T-cell (primary cell): ENCODE results near the gene MIPOL1. TPM values are rescaled to one million over a fixed set of nuclear protein-coding genes. Genes with fewer than 3 reads are reported as not detected.

Experiments
- ATAC-seq, 4 experiments: fragments of 200-7000 bp in 3 of 4; fragments of 150-1000 bp in 1 of 4; cut with Tn5 transposase; replicated peaks in 1 of 4; 1 replicate in 3 of 4; 2 replicates in 1 of 4; pipeline ENCODE4 v1.10.0; 2021; ENCODE audit warnings: moderate library complexity in 3 of 4, mild to moderate bottlenecking in 2 of 4, moderate number of reproducible peaks in 1 of 4
- CTCF ChIA-PET, 2 donors: fragments of 300-600 bp; sonication (Branson Sonifier 250); formaldehyde crosslinking; loops; one replicate each; lab custom pipeline; 2022; ENCODE audit warnings: antibody characterized with exemption in 2 of 2; lab: Charles Lee
- POLR2A ChIA-PET, 2 donors: fragments of 300-600 bp; sonication (Branson Sonifier 250); formaldehyde crosslinking; loops; one replicate each; lab custom pipeline; 2022; ENCODE audit warnings: antibody characterized with exemption in 2 of 2; lab: Charles Lee
- DNase-seq, 35 experiments: peaks; one replicate each; pipeline versions ENCODE4 v3.0.0 to v3.0.0-alpha.2; 2013 to 2023
- H3K27ac ChIP-seq: one replicate; pipeline ENCODE4 v1.5.1; 2013; ENCODE audit warnings: low read length
- H3K27me3 ChIP-seq, 2 experiments: replicated peaks in 1 of 2; 1 replicate in 1 of 2; 2 replicates in 1 of 2; pipeline versions ENCODE4 v1.6.1 to v1.7.0; 2013; ENCODE audit warnings: low read length in 1 of 2, mixed read lengths in 1 of 2; ENCODE audit not compliant: control insufficient read depth in 2 of 2, insufficient read depth in 2 of 2; ENCODE audit errors: extremely low read depth in 1 of 2
- H3K36me3 ChIP-seq, 2 donors: 1 replicate in 1 of 2; 2 replicates in 1 of 2; pipeline versions ENCODE4 v1.6.1 to v1.7.0; 2013; ENCODE audit warnings: low read length in 1 of 2; ENCODE audit not compliant: control insufficient read depth in 2 of 2, insufficient read depth in 1 of 2; ENCODE audit errors: extremely low read depth in 1 of 2
- H3K4me1 ChIP-seq, 2 experiments: 1 replicate in 1 of 2; 2 replicates in 1 of 2; pipeline versions ENCODE4 v1.6.1 to v1.7.0; 2013; ENCODE audit warnings: low read length in 2 of 2, mixed read lengths in 1 of 2; ENCODE audit not compliant: insufficient read depth in 2 of 2, control insufficient read depth in 1 of 2; ENCODE audit errors: extremely low read depth in 1 of 2
- H3K4me3 ChIP-seq, 2 donors: 1 replicate in 1 of 2; 2 replicates in 1 of 2; pipeline versions ENCODE4 v1.5.1 to v1.7.0; 2013; ENCODE audit warnings: mild to moderate bottlenecking in 2 of 2, low read length in 1 of 2, moderate library complexity in 1 of 2; ENCODE audit not compliant: control insufficient read depth in 1 of 2; ENCODE audit errors: extremely low read depth in 1 of 2
- H3K9me3 ChIP-seq: 2 replicates; pipeline ENCODE4 v1.7.0; 2013
- H3K27ac Mint-ChIP-seq, 2 donors: one replicate each; pipeline ENCODE4 v1.8.0; 2020 to 2021; ENCODE audit warnings: mild to moderate bottlenecking in 2 of 2, mixed read lengths in 2 of 2
- H3K27me3 Mint-ChIP-seq, 2 donors: one replicate each; pipeline ENCODE4 v1.8.0; 2021 to 2022; ENCODE audit warnings: mixed read lengths in 2 of 2
- H3K36me3 Mint-ChIP-seq: one replicate; pipeline ENCODE4 v1.8.0; 2021; ENCODE audit warnings: mixed read lengths
- H3K4me1 Mint-ChIP-seq, 3 donors: one replicate each; pipeline ENCODE4 v1.8.0; 2020 to 2022; ENCODE audit warnings: mixed read lengths in 3 of 3, mild to moderate bottlenecking in 1 of 3
- H3K4me3 Mint-ChIP-seq, 3 donors: one replicate each; pipeline ENCODE4 v1.8.0; 2020 to 2022; ENCODE audit warnings: mild to moderate bottlenecking in 3 of 3, mixed read lengths in 3 of 3, moderate library complexity in 3 of 3
- H3K9me3 Mint-ChIP-seq, 3 donors: one replicate each; pipeline ENCODE4 v1.8.0; 2020 to 2022; ENCODE audit warnings: mixed read lengths in 3 of 3
- WGBS: methylation state at CpG from one replicate; pipeline ENCODE4 v1.1.5; 2013; ENCODE audit warnings: missing lambda C conversion rate; ENCODE audit not compliant: insufficient coverage; 5-methylcytosine and 5-hydroxymethylcytosine counted together
- total RNA-seq, 35 experiments: library from RNA in 6 of 35; stranded (reverse) in 6 of 35; fragments of 120-200 nt in 1 of 35; gene quantifications; one replicate each; pipeline versions ENCODE4 v1.2.1 to v1.2.4 and lab custom pipeline; 2013 to 2026

MIPOL1 gene
- total RNA-seq, 5 donors from 2014 or later (not counting 1 experiment from before 2014, with no cell fraction given) = 0.20 to 0.49 (median 0.29) TPM; not detected in 1

GRCh38 chr14:37587881-37588666 is 390.3 kb downstream of the MIPOL1 start:
- H3K27me3 Mint-ChIP-seq = peaks cover 59 to 72% of the 10 kb centered on the region in 2 donors
- 9% methylated on average over 57 of the region's 63 CpGs for WGBS
- ChIA-PET POLR2A (no interaction called here), CTCF (no interaction called here)
- no peak overlapping the region for H3K27ac ChIP-seq
- H3K4me3 Mint-ChIP-seq = no peak overlapping the region
- no peaks in the 10 kb centered on the region for H3K36me3 Mint-ChIP-seq
- no peak overlapping the region for H3K27ac Mint-ChIP-seq
- H3K4me1 ChIP-seq = no peaks in the 10 kb centered on the region
- H3K9me3 Mint-ChIP-seq = peaks cover 3 to 8% (median 6%) of the 10 kb centered on the region in 3 donors
- no peaks in the 10 kb centered on the region for H3K36me3 ChIP-seq
- no peak for DNase-seq
- no peak for ATAC-seq
- peaks cover 20 to 64% of the 10 kb centered on the region in 2 experiments for H3K27me3 ChIP-seq
- peaks cover 0 to 3% (median 0%) of the 10 kb centered on the region in 3 donors for H3K4me1 Mint-ChIP-seq
- no peaks in the 10 kb centered on the region for H3K9me3 ChIP-seq
- H3K4me3 ChIP-seq = no peak overlapping the region

DNA sequence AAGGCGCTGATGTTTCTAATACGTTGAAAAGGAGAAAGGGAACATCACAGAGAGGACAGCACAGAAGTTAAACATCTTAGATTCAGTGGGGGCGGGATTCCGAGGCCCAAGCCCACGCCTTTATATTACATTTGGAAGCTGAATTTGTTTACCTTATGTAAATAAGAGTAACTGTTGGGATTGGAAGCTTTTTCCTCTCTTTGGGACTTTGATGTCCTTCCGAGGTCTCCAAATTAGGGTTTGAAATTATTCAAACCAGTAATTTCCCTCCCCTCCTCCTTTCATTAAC is 390.9 kb downstream of the MIPOL1 start:
- WGBS = 0% methylated on average over 2 of the region's 6 CpGs
- peaks cover 22 to 59% of the 10 kb centered on the region in 2 experiments for H3K27me3 ChIP-seq
- H3K4me1 ChIP-seq = no peaks in the 10 kb centered on the region

GRCh38 chr14:37588956-37589714 is 391.4 kb downstream of the MIPOL1 start:
- POLR2A ChIA-PET = no interaction called here
- Mint-ChIP-seq H3K27ac (no peak overlapping the region), H3K9me3 (peaks cover 3 to 8% (median 6%) of the 10 kb centered on the region in 3 donors), H3K4me1 (peaks cover 4 to 6% (median 4%) of the 10 kb centered on the region in 3 donors), H3K4me3 (no peak overlapping the region), H3K36me3 (no peaks in the 10 kb centered on the region), H3K27me3 (peaks cover 69 to 81% of the 10 kb centered on the region in 2 donors)
- peaks cover 27 to 56% of the 10 kb centered on the region in 2 experiments for H3K27me3 ChIP-seq
- H3K9me3 ChIP-seq = peaks cover 2% of the 10 kb centered on the region
- CTCF ChIA-PET = no interaction called here
- no peak overlapping the region for H3K27ac ChIP-seq
- 0% methylated on average over 3 of the region's 16 CpGs for WGBS
- H3K4me3 ChIP-seq = no peak overlapping the region
- H3K4me1 ChIP-seq = no peaks in the 10 kb centered on the region
- DNase-seq (no peak), ATAC-seq (no peak)
- no peaks in the 10 kb centered on the region for H3K36me3 ChIP-seq

More for the DNA sequence above, 390.9 kb downstream of the MIPOL1 start:
- H3K36me3 ChIP-seq = no peaks in the 10 kb centered on the region
- Mint-ChIP-seq H3K4me3 (no peak overlapping the region), H3K4me1 (peaks cover 0 to 3% (median 0%) of the 10 kb centered on the region in 3 donors), H3K9me3 (peaks cover 3 to 8% (median 6%) of the 10 kb centered on the region in 3 donors), H3K27me3 (peaks cover 64 to 76% of the 10 kb centered on the region in 2 donors), H3K36me3 (no peaks in the 10 kb centered on the region), H3K27ac (no peak overlapping the region)
- ATAC-seq (no peak), DNase-seq (no peak)
- no peak overlapping the region for H3K27ac ChIP-seq
- peaks cover 2% of the 10 kb centered on the region for H3K9me3 ChIP-seq
- ChIA-PET POLR2A (no interaction called here), CTCF (no interaction called here)
- no peak overlapping the region for H3K4me3 ChIP-seq

DNA sequence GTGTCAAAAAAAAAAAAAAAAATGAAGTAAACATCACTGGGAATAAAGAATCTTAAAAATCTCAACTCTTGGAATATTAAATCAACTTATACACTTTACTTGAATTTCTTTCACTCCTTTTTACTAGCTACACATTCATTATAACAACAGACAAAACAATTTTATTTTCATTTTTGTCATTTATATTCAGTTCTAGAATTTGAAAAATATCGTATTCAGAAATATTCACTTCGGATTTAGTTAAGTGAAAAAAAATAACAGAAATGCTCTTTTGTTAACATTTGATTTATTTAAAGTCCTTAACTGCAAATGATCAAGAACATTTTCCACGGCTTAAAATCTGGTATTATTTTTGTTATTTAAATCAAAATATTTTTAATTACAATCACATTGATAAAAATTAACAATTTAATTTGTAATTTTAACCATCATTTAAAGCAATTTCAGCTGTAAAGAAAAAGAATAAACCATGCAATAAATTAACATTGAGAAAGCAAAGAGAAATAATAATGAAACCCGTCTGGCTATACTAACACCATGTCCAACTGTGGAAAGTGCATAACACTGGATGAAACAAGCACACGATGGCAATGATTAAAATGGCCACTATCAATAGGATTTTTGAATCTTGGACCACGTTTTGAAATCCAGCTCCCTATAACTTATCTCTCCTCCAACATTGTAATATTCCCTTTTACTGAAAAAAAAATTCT is 392.1 kb downstream of the MIPOL1 start:
- no peak overlapping the region for H3K27ac ChIP-seq
- H3K27ac Mint-ChIP-seq = no peak overlapping the region
- H3K4me1 ChIP-seq = no peaks in the 10 kb centered on the region
- H3K9me3 Mint-ChIP-seq = peaks cover 3 to 8% (median 6%) of the 10 kb centered on the region in 3 donors
- no peak for DNase-seq
- no peaks in the 10 kb centered on the region for H3K36me3 ChIP-seq
- no peak for ATAC-seq
- no peaks in the 10 kb centered on the region for H3K36me3 Mint-ChIP-seq
- ChIA-PET POLR2A (no interaction called here), CTCF (no interaction called here)
- no peak overlapping the region for H3K4me3 Mint-ChIP-seq
- H3K4me3 ChIP-seq = no peak overlapping the region
- H3K27me3 Mint-ChIP-seq = peaks cover 71 to 82% of the 10 kb centered on the region in 2 donors
- H3K27me3 ChIP-seq = peaks cover 27 to 56% of the 10 kb centered on the region in 2 experiments
- H3K4me1 Mint-ChIP-seq = peaks cover 7 to 8% (median 7%) of the 10 kb centered on the region in 3 donors
- H3K9me3 ChIP-seq = peaks cover 2% of the 10 kb centered on the region
- WGBS = no CpG with 5 or more reads among the region's 6 CpGs

- H3K4me1 Mint-ChIP-seq = peaks cover 7 to 9% (median 8%) of the 10 kb centered on the region in 3 donors
- ATAC-seq = no peak
- no peak overlapping the region for H3K27ac Mint-ChIP-seq
- CTCF ChIA-PET = no interaction called here
- Histone ChIP-seq H3K9me3 (peaks cover 2% of the 10 kb centered on the region), H3K4me1 (peaks cover 0 to 3% of the 10 kb centered on the region in 2 experiments), H3K4me3 (no peak overlapping the region), H3K36me3 (no peaks in the 10 kb centered on the region), H3K27me3 (peaks cover 28 to 53% of the 10 kb centered on the region in 2 experiments), H3K27ac (no peak overlapping the region)
- POLR2A ChIA-PET = no interaction called here
- peaks cover 67 to 76% of the 10 kb centered on the region in 2 donors for H3K27me3 Mint-ChIP-seq
- no peak for DNase-seq
- no CpG with 5 or more reads among the region's 4 CpGs for WGBS
- H3K36me3 Mint-ChIP-seq = no peaks in the 10 kb centered on the region
- peaks cover 3 to 8% (median 6%) of the 10 kb centered on the region in 3 donors for H3K9me3 Mint-ChIP-seq
- H3K4me3 Mint-ChIP-seq = no peak overlapping the region
Observed at GRCh38 chr14:37590428-37591139, 392.8 kb downstream of the MIPOL1 start.
